SU-DHL-6 (cell line): ENCODE measurements around the gene BRINP2.

Experiments
- EZH2phosphoT487 ChIP-seq: fragments of 200-600 bp; sonication (generic), shearing (Covaris generic); conservative IDR thresholded peaks from 2 replicates; pipeline ENCODE4 v1.6.1; 2018; ENCODE audit warnings: mild to moderate bottlenecking, antibody characterized with exemption, low read length, moderate library complexity, mixed read lengths
- TF ChIP-seq, protein P1 (sequence below): fragments of 200-600 bp; sonication (generic); IDR thresholded peaks from one replicate; pipeline ENCODE4 v1.5.1; 2017; ENCODE audit warnings: antibody characterized with exemption, mild to moderate bottlenecking, low read length, moderate library complexity; ENCODE audit not compliant: insufficient read depth, poor library complexity, severe bottlenecking

DNA sequence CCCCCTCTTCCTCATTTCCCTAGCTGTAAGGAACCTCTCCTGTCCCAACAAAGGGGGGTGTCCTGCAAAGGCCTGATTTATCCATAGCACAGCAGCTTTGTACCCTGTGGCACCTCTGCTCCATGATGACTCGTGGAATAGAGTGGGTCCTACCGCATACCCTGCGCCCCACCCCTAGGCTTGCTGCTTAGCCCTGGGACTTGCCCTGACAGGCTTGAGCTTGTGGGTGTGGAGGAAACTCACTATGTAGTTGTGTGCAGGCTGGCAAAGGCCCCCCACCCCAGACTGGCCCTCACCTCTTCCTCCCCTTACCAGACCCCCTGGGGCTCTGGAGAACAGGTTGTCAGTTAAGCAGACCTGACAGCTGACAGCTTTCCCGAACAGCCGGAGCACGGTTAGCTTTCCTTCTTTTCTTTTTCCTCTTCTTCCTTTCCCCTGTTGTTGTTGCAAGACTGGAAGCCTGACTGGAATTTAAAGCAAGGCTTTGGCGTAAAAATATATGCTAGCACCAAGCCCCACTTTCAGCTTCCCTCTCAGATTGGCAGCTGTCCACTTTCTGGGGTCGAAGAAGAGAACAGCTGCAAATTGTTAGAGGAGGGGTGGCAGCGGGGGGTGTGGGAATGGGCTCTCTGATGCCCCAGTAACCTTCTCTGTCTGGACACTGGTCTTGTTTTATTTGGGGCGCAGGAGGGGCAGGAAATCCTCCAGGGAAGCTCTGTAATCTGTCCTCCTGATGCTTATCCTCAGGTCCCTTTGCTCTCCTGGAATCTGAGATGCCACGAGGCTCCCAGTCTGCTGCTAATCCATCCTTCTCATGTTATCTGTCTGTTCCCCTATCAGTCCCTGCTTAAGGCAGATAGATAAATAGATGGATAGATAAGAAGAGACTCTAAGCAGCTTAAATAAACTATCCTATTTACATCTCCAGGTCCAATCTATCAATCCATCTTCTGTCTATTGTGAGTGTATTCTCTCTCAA lies 134.6 kb downstream of the BRINP2 start:
- TF ChIP-seq, protein P1, sequence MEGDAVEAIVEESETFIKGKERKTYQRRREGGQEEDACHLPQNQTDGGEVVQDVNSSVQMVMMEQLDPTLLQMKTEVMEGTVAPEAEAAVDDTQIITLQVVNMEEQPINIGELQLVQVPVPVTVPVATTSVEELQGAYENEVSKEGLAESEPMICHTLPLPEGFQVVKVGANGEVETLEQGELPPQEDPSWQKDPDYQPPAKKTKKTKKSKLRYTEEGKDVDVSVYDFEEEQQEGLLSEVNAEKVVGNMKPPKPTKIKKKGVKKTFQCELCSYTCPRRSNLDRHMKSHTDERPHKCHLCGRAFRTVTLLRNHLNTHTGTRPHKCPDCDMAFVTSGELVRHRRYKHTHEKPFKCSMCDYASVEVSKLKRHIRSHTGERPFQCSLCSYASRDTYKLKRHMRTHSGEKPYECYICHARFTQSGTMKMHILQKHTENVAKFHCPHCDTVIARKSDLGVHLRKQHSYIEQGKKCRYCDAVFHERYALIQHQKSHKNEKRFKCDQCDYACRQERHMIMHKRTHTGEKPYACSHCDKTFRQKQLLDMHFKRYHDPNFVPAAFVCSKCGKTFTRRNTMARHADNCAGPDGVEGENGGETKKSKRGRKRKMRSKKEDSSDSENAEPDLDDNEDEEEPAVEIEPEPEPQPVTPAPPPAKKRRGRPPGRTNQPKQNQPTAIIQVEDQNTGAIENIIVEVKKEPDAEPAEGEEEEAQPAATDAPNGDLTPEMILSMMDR, result no peak
- no peak for TF ChIP-seq EZH2phosphoT487
